DND-41 (cell line): ENCODE measurements around the gene ALG12.
A peak's percentile ranks its signal among the peaks of the same experiment; 100 is the strongest.

Experiments used
- ATAC-seq: fragments of 200-7000 bp; cut with Tn5 transposase; 3 replicates; pipeline ENCODE4 v1.9.1; 2021; ENCODE audit warnings: low read depth; ENCODE audit not compliant: insufficient read depth
- DNase-seq: peaks from one replicate; pipeline ENCODE4 v3.0.0-alpha.2; 2020
- H2AFZ ChIP-seq: 2 replicates; pipeline ENCODE4 v1.6.0; 2012; ENCODE audit warnings: low read depth, low read length
- H3K27ac ChIP-seq: 2 replicates; pipeline ENCODE4 v1.5.1; 2012; ENCODE audit warnings: low read length, inconsistent platforms
- H3K27me3 ChIP-seq: fragments of 200-600 bp; sonication (generic); 2 replicates; pipeline ENCODE4 v1.6.0; 2012; ENCODE audit warnings: low read length, mild to moderate bottlenecking, inconsistent platforms; ENCODE audit not compliant: insufficient read depth, poor library complexity
- H3K36me3 ChIP-seq: 2 replicates; pipeline ENCODE4 v1.5.1; 2012; ENCODE audit warnings: low read length, inconsistent platforms; ENCODE audit not compliant: insufficient read depth
- H3K4me1 ChIP-seq: 2 replicates; pipeline ENCODE4 v1.5.1; 2012; ENCODE audit warnings: mild to moderate bottlenecking, low read length; ENCODE audit not compliant: insufficient read depth
- H3K4me2 ChIP-seq: 2 replicates; pipeline ENCODE4 v1.6.0; 2012; ENCODE audit warnings: mild to moderate bottlenecking, moderate library complexity, low read length, inconsistent platforms; ENCODE audit not compliant: insufficient read depth
- H3K4me3 ChIP-seq, 2 experiments: fragments of 200-600 bp in 1 of 2; shearing (Covaris generic) in 1 of 2; 2 replicates each; pipeline ENCODE4 v1.5.1; 2012 to 2016; ENCODE audit warnings: inconsistent platforms in 2 of 2, low read length in 2 of 2, mild to moderate bottlenecking in 2 of 2, low read depth in 1 of 2, moderate library complexity in 1 of 2
- H3K79me2 ChIP-seq: 2 replicates; pipeline ENCODE4 v1.6.0; 2012; ENCODE audit warnings: low read length, inconsistent platforms; ENCODE audit not compliant: insufficient read depth
- H3K9ac ChIP-seq: 2 replicates; pipeline ENCODE4 v1.6.0; 2012; ENCODE audit warnings: low read depth, mild to moderate bottlenecking, inconsistent platforms, low read length, moderate library complexity
- H3K9me3 ChIP-seq: 2 replicates; pipeline ENCODE4 v1.5.1; 2012; ENCODE audit warnings: low read length, moderate library complexity, mild to moderate bottlenecking, inconsistent platforms; ENCODE audit not compliant: insufficient read depth, severe bottlenecking
- H4K20me1 ChIP-seq: 2 replicates; pipeline ENCODE4 v1.6.0; 2012; ENCODE audit warnings: low read length; ENCODE audit not compliant: insufficient read depth
- EZH2 ChIP-seq: IDR thresholded peaks from 3 replicates; pipeline ENCODE4 v1.6.1; 2012; ENCODE audit warnings: borderline replicate concordance, low read depth, mild to moderate bottlenecking, moderate library complexity, low read length, inconsistent platforms; ENCODE audit not compliant: severe bottlenecking
- TF ChIP-seq, protein P1 (sequence below): IDR thresholded peaks from 2 replicates; pipeline ENCODE4 v1.5.1; 2012; ENCODE audit warnings: borderline replicate concordance, low read length, moderate library complexity, mild to moderate bottlenecking; ENCODE audit not compliant: poor library complexity, severe bottlenecking; ENCODE audit errors: extremely low read depth

ALG12 gene

DNA sequence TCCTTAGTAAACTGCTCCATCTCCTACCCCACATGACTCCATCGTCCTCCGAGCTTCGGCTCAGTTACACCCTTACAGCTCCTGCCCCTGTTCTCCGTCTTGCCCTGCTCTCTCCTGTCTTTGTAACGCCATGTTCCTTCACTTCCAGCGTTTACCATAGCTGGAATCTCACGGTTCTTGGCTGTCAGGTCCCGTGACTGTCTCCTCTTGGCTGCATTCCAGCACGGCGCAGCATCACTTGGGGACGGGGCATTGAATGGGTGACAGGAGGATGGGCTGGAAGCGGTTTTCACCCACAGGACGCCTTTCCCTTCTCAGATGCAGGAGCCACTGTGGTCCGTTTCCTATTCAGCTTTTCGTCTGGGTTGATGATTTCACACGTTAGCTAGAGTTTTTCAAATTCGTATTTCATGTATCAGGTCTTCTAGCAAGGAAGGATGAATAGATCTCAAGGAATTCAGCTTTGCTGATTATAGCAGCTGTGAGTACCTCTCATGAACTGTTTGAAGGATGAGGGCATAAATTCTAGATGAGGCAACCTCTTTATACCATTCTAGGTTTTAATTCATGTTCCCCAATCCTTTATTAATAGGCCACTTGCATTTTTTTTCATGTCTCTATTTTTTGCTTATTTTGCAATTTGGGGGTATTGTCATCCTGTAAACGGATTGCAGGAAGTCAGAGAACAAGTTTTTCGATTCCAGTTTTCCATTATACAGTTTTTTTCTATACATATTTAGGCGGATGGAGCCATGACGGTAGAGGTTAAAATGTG is 35.5 kb downstream of the ALG12 start:
- Histone ChIP-seq H3K4me3 (no peak overlapping the region), H3K4me1 (no peaks in the 10 kb centered on the region), H3K79me2 (peaks cover 90% of the 10 kb centered on the region), H3K36me3 (peaks cover 55% of the 10 kb centered on the region), H3K27ac (no peak overlapping the region), H3K9ac (no peak overlapping the region), H3K27me3 (no peaks in the 10 kb centered on the region), H3K4me2 (no peak overlapping the region), H4K20me1 (peaks cover 60% of the 10 kb centered on the region), H3K9me3 (no peaks in the 10 kb centered on the region), H2AFZ (no peak overlapping the region)
- DNase-seq (no peak), ATAC-seq (no peak)
- no peak for TF ChIP-seq EZH2
- TF ChIP-seq, protein P1, sequence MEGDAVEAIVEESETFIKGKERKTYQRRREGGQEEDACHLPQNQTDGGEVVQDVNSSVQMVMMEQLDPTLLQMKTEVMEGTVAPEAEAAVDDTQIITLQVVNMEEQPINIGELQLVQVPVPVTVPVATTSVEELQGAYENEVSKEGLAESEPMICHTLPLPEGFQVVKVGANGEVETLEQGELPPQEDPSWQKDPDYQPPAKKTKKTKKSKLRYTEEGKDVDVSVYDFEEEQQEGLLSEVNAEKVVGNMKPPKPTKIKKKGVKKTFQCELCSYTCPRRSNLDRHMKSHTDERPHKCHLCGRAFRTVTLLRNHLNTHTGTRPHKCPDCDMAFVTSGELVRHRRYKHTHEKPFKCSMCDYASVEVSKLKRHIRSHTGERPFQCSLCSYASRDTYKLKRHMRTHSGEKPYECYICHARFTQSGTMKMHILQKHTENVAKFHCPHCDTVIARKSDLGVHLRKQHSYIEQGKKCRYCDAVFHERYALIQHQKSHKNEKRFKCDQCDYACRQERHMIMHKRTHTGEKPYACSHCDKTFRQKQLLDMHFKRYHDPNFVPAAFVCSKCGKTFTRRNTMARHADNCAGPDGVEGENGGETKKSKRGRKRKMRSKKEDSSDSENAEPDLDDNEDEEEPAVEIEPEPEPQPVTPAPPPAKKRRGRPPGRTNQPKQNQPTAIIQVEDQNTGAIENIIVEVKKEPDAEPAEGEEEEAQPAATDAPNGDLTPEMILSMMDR, result no peak

DNA sequence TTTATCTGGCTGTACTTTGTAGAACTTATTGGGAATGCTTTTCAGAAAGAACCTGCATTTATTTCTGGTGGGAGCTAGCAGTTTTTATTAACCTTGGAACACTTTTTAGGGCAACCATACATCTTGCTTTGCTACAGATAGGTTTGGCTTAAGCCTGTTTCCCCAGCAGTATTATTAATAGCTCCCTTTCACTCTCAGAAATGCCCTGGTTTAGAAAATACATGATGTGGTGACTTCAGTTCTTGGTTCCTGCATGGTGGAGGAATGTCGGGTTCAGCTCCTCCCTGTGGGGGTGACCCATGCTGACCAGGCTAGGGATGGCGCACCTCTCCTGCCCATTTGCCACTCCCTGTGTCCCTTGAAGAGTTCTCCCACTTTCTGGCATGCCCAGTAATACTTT is 36.4 kb downstream of the ALG12 start:
- Histone ChIP-seq H3K9me3 (no peaks in the 10 kb centered on the region), H4K20me1 (peaks cover 61% of the 10 kb centered on the region), H3K4me3 (no peak overlapping the region), H3K9ac (no peak overlapping the region), H2AFZ (no peak overlapping the region), H3K79me2 (peaks cover 93% of the 10 kb centered on the region), H3K27me3 (no peaks in the 10 kb centered on the region), H3K4me2 (no peak overlapping the region), H3K36me3 (peaks cover 49% of the 10 kb centered on the region), H3K27ac (no peak overlapping the region), H3K4me1 (no peaks in the 10 kb centered on the region)
- TF ChIP-seq EZH2, result no peak
- TF ChIP-seq, protein P1, result no peak
- ATAC-seq (no peak), DNase-seq (no peak)

DNA sequence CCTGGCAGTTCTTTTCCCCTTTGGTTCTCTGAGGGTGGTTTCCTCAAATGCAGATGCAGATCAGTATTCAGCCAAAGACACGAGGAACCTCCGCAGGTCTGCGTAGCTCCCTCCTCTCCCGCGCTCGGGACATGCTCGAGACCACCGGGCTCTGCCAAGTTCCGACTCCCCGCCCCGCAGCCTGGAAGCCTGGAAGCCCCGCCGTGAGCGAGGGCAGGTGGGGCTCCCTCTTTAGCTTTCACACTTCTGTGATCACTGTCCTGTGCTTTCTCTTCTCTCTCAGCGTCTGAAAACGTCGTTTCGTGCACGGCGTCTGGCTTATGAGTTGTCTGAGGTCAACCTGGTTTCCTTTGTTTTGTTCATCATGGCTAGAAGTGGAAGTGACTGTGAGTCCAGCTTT is 38.0 kb downstream of the ALG12 start:
- no peak overlapping the region for H3K9ac ChIP-seq
- H3K27me3 ChIP-seq, result no peaks in the 10 kb centered on the region
- peaks cover 49% of the 10 kb centered on the region for H4K20me1 ChIP-seq
- H3K4me2 ChIP-seq, result no peak overlapping the region
- DNase-seq (peak; percentile 21), ATAC-seq (peak; percentile 48; the same call in 2 of the 3 replicates)
- no peaks in the 10 kb centered on the region for H3K9me3 ChIP-seq
- no peaks in the 10 kb centered on the region for H3K4me1 ChIP-seq
- peaks cover 37% of the 10 kb centered on the region for H3K36me3 ChIP-seq
- H2AFZ ChIP-seq, result no peak overlapping the region
- H3K27ac ChIP-seq, result no peak overlapping the region
- no peak for TF ChIP-seq EZH2
- TF ChIP-seq, protein P1, result no peak
- peaks cover 94% of the 10 kb centered on the region for H3K79me2 ChIP-seq
- no peak overlapping the region for H3K4me3 ChIP-seq

DNA sequence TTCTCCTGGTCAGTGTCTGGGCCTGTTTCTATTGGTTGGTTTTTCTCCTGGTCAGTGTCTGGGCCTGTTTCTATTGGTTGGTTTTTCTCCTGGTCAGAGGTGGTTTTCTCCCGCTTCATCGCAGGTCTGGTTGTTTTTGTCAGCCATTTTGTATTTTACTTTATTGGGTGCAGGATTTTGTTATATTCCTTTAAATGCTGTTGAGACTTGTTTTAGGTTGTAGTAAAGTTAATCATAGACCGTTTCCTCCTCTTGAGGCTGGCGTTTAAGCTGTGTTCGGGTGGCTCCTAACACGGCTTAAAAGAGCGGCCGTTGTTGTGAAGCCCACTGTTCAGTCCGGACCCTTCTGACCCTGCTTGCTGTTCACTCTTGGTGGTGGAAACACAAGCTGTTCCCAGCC is 38.4 kb downstream of the ALG12 start:
- Histone ChIP-seq H3K9ac (no peak overlapping the region), H3K27me3 (no peaks in the 10 kb centered on the region), H3K4me3 (no peak overlapping the region), H3K36me3 (peaks cover 33% of the 10 kb centered on the region), H3K27ac (no peak overlapping the region), H2AFZ (no peak overlapping the region), H3K79me2 (peaks cover 94% of the 10 kb centered on the region), H3K9me3 (no peaks in the 10 kb centered on the region), H3K4me1 (no peaks in the 10 kb centered on the region), H3K4me2 (no peak overlapping the region), H4K20me1 (peaks cover 46% of the 10 kb centered on the region)
- DNase-seq (no peak), ATAC-seq (no peak)
- TF ChIP-seq, protein P1, result no peak
- no peak for TF ChIP-seq EZH2
